T-helper 1 cell treated with Interleukin-12 subunit alpha and Interleukin-12 subunit beta and Interleukin-4 antibody, amounts not matched to agents 30 μg/mL and 1 μg/mL, for 36 hours (primary cell): ENCODE results near the gene METTL18.
"Not testable (repeated sequence)": the region's sequence is repeated elsewhere in the genome, so short reads cannot be mapped to it uniquely, and the experiment has no call there.

ENCODE experiments used
- H3K27ac Mint-ChIP-seq: one replicate; pipeline ENCODE4 v1.8.0; 2021; ENCODE audit warnings: mild to moderate bottlenecking, mixed read lengths
- H3K27me3 Mint-ChIP-seq: one replicate; pipeline ENCODE4 v1.8.0; 2021; ENCODE audit warnings: low read depth, mixed read lengths
- H3K36me3 Mint-ChIP-seq: one replicate; pipeline ENCODE4 v1.8.0; 2021; ENCODE audit warnings: low read depth, mixed read lengths
- H3K4me1 Mint-ChIP-seq: one replicate; pipeline ENCODE4 v1.8.0; 2021; ENCODE audit warnings: low read depth, mixed read lengths
- H3K4me3 Mint-ChIP-seq: one replicate; pipeline ENCODE4 v1.8.0; 2021; ENCODE audit warnings: mild to moderate bottlenecking, moderate library complexity, mixed read lengths
- H3K9me3 Mint-ChIP-seq: one replicate; pipeline ENCODE4 v1.8.0; 2021; ENCODE audit warnings: mixed read lengths

METTL18 gene

GRCh38 chr1:169794530-169795416, at the start of gene METTL18:
METTL18 (minus strand) TSS chr1:169794907; CDS start chr1:169793695, 1,212 bp downstream.
- Mint-ChIP-seq H3K4me3 (peak within 1 kb of the TSS; percentile 87), H3K4me1 (peaks cover 46% of the 10 kb centered on the region), H3K9me3 (no peaks in the 10 kb centered on the region), H3K36me3 (peaks cover 26% of the 10 kb centered on the region), H3K27ac (peak within 1 kb of the TSS; percentile 85), H3K27me3 (no peaks in the 10 kb centered on the region)

- no peaks in the 10 kb centered on the region for H3K27me3 Mint-ChIP-seq
- H3K36me3 Mint-ChIP-seq = peaks cover 53% of the 10 kb centered on the region
- H3K9me3 Mint-ChIP-seq = peaks cover 19% of the 10 kb centered on the region
Observed at GRCh38 chr1:169838942-169839341, 44.2 kb upstream of the METTL18 start.

GRCh38 chr1:169836198-169836597, 41.5 kb upstream of the METTL18 start:
- Mint-ChIP-seq H3K27ac (no peak overlapping the region), H3K36me3 (peaks cover 50% of the 10 kb centered on the region), H3K4me3 (no peak overlapping the region), H3K27me3 (no peaks in the 10 kb centered on the region), H3K9me3 (peaks cover 19% of the 10 kb centered on the region), H3K4me1 (peaks cover 1% of the 10 kb centered on the region)

More at GRCh38 chr1:169838942-169839341, 44.2 kb upstream of the METTL18 start:
- H3K4me1 Mint-ChIP-seq = peaks cover 3% of the 10 kb centered on the region
- H3K4me3 Mint-ChIP-seq = no peak overlapping the region
- no peak overlapping the region for H3K27ac Mint-ChIP-seq

- Mint-ChIP-seq H3K4me3 (no peak overlapping the region), H3K27me3 (no peaks in the 10 kb centered on the region), H3K9me3 (peaks cover 16% of the 10 kb centered on the region), H3K36me3 (peaks cover 49% of the 10 kb centered on the region), H3K4me1 (no peaks in the 10 kb centered on the region), H3K27ac (no peak overlapping the region)
Observed at GRCh38 chr1:169835647-169836046, 40.9 kb upstream of the METTL18 start.

- Mint-ChIP-seq H3K27ac (peak overlapping the region; percentile 57), H3K4me3 (no peak overlapping the region), H3K4me1 (no peaks in the 10 kb centered on the region), H3K27me3 (no peaks in the 10 kb centered on the region), H3K9me3 (peaks cover 12% of the 10 kb centered on the region), H3K36me3 (peaks cover 47% of the 10 kb centered on the region)
Observed at GRCh38 chr1:169834869-169835268, 40.2 kb upstream of the METTL18 start.

- Mint-ChIP-seq H3K4me3 (no peak overlapping the region), H3K27me3 (no peaks in the 10 kb centered on the region), H3K9me3 (no peaks in the 10 kb centered on the region), H3K27ac (no peak overlapping the region), H3K36me3 (peaks cover 40% of the 10 kb centered on the region), H3K4me1 (peaks cover under 1% of the 10 kb centered on the region)
Observed at GRCh38 chr1:169833179-169833901, 38.6 kb upstream of the METTL18 start.

GRCh38 chr1:169829671-169830070, 35.0 kb upstream of the METTL18 start:
- Mint-ChIP-seq H3K36me3 (peaks cover 35% of the 10 kb centered on the region), H3K9me3 (no peaks in the 10 kb centered on the region), H3K4me3 (no peak overlapping the region), H3K27ac (no peak overlapping the region), H3K4me1 (peaks cover 3% of the 10 kb centered on the region), H3K27me3 (no peaks in the 10 kb centered on the region)

GRCh38 chr1:169824153-169824552, 29.4 kb upstream of the METTL18 start:
- peak overlapping the region; percentile 9 for H3K27ac Mint-ChIP-seq
- no peaks in the 10 kb centered on the region for H3K9me3 Mint-ChIP-seq
- H3K4me1 Mint-ChIP-seq = peaks cover 3% of the 10 kb centered on the region
- no peak overlapping the region for H3K4me3 Mint-ChIP-seq
- H3K36me3 Mint-ChIP-seq = peaks cover 23% of the 10 kb centered on the region
- no peaks in the 10 kb centered on the region for H3K27me3 Mint-ChIP-seq

- no peak overlapping the region for H3K4me3 Mint-ChIP-seq
- no peak overlapping the region for H3K27ac Mint-ChIP-seq
- no peaks in the 10 kb centered on the region for H3K4me1 Mint-ChIP-seq
- no peaks in the 10 kb centered on the region for H3K27me3 Mint-ChIP-seq
- peaks cover 23% of the 10 kb centered on the region for H3K36me3 Mint-ChIP-seq
- H3K9me3 Mint-ChIP-seq = no peaks in the 10 kb centered on the region
Observed at GRCh38 chr1:169821500-169821899, 26.8 kb upstream of the METTL18 start.

GRCh38 chr1:169816617-169817016, 21.9 kb upstream of the METTL18 start:
- Mint-ChIP-seq H3K27me3 (no peaks in the 10 kb centered on the region), H3K4me3 (no peak overlapping the region), H3K4me1 (peaks cover 3% of the 10 kb centered on the region)

GRCh38 chr1:169814265-169814664, 19.6 kb upstream of the METTL18 start:
- peaks cover 4% of the 10 kb centered on the region for H3K4me1 Mint-ChIP-seq
- H3K36me3 Mint-ChIP-seq = peaks cover 35% of the 10 kb centered on the region
- H3K9me3 Mint-ChIP-seq = peaks cover 3% of the 10 kb centered on the region
- H3K27ac Mint-ChIP-seq = no peak overlapping the region
- H3K4me3 Mint-ChIP-seq = no peak overlapping the region
- H3K27me3 Mint-ChIP-seq = no peaks in the 10 kb centered on the region

More at GRCh38 chr1:169816617-169817016, 21.9 kb upstream of the METTL18 start:
- H3K9me3 Mint-ChIP-seq = peaks cover 3% of the 10 kb centered on the region
- no peak overlapping the region for H3K27ac Mint-ChIP-seq
- peaks cover 32% of the 10 kb centered on the region for H3K36me3 Mint-ChIP-seq

GRCh38 chr1:169812131-169812530, 17.4 kb upstream of the METTL18 start:
- Mint-ChIP-seq H3K9me3 (peaks cover 3% of the 10 kb centered on the region), H3K36me3 (peaks cover 34% of the 10 kb centered on the region), H3K4me3 (no peak overlapping the region), H3K27ac (no peak overlapping the region), H3K27me3 (no peaks in the 10 kb centered on the region), H3K4me1 (peaks cover 4% of the 10 kb centered on the region)

GRCh38 chr1:169811418-169812035, 16.8 kb upstream of the METTL18 start:
- not testable (repeated sequence) for H3K27ac Mint-ChIP-seq, H3K27me3 Mint-ChIP-seq, H3K4me1 Mint-ChIP-seq, H3K4me3 Mint-ChIP-seq, H3K9me3 Mint-ChIP-seq
- peaks cover 36% of the 10 kb centered on the region for H3K36me3 Mint-ChIP-seq

- no peak overlapping the region for H3K4me3 Mint-ChIP-seq
Observed at GRCh38 chr1:169809370-169810095, 14.8 kb upstream of the METTL18 start.

More at GRCh38 chr1:169809370-169810095, 14.8 kb upstream of the METTL18 start:
- Mint-ChIP-seq H3K36me3 (peaks cover 27% of the 10 kb centered on the region), H3K27me3 (no peaks in the 10 kb centered on the region), H3K27ac (peak overlapping the region; percentile 31), H3K4me1 (peaks cover 3% of the 10 kb centered on the region), H3K9me3 (peaks cover 3% of the 10 kb centered on the region)
